ENCODE data around the gene ZSWIM8.
A peak's percentile ranks its signal among the peaks of the same experiment; 100 is the strongest.
"Not testable (repeated sequence)": the region's sequence is repeated elsewhere in the genome, so short reads cannot be mapped to it uniquely, and the experiment has no call there.

ZSWIM8 gene

DNA sequence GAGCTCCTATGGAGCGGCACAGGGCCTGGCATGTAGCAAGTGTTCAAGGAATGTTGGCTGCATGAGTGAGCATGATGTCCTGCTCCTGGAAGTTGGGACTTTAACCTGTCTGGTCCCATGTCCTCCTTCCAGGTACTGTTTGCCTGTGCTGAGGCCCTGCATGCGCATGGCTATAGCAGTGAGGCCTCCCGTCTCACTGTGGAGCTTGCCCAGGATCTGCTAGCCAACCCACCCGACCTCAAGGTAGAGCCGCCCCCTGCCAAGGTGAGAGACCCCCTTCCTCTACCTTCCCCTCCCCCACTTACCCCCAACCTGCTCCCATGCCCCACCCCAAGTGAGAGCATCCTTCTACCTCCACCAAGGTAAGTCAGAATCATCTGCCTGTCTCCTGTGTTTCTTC, 8.1 kb downstream of the ZSWIM8 start:
- H3K4me1 ChIP-seq (ENCODE audit: control insufficient read depth, insufficient read depth, low read length) = no peaks in the 10 kb centered on the region
- TF ChIP-seq WT1 (tag by site-specific recombination; IDR thresholded peaks at IDR 0.05) (no peak), ZNF37A (tag by site-specific recombination; IDR thresholded peaks at IDR 0.05) (no peak), ZNF133 (tag by site-specific recombination; IDR thresholded peaks at IDR 0.05) (no peak), ZNF404 (tag by site-specific recombination; IDR thresholded peaks at IDR 0.05) (no peak), ZNF843 (tag by site-specific recombination; IDR thresholded peaks at IDR 0.05) (no peak)
- TF ChIP-seq, protein P1, sequence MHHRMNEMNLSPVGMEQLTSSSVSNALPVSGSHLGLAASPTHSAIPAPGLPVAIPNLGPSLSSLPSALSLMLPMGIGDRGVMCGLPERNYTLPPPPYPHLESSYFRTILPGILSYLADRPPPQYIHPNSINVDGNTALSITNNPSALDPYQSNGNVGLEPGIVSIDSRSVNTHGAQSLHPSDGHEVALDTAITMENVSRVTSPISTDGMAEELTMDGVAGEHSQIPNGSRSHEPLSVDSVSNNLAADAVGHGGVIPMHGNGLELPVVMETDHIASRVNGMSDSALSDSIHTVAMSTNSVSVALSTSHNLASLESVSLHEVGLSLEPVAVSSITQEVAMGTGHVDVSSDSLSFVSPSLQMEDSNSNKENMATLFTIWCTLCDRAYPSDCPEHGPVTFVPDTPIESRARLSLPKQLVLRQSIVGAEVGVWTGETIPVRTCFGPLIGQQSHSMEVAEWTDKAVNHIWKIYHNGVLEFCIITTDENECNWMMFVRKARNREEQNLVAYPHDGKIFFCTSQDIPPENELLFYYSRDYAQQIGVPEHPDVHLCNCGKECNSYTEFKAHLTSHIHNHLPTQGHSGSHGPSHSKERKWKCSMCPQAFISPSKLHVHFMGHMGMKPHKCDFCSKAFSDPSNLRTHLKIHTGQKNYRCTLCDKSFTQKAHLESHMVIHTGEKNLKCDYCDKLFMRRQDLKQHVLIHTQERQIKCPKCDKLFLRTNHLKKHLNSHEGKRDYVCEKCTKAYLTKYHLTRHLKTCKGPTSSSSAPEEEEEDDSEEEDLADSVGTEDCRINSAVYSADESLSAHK (tag by site-specific recombination; IDR thresholded peaks at IDR 0.05) = no peak
- no peak overlapping the region for H3K4me3 ChIP-seq (ENCODE audit: low read depth, low read length)
- ChIA-PET CTCF (no interaction called here), POLR2A (interaction anchor here (1.1 kb wide), 2 partner anchors 12 to 13 kb away, joined by 3 read pairs; partner anchors contain the start of gene CHCHD1)
- peaks cover 16 to 96% of the 10 kb centered on the region in 2 experiments for H3K36me3 ChIP-seq (ENCODE audit: control insufficient read depth in 2 of 2, insufficient read depth in 1 of 2, low read length in 2 of 2)
- no peaks in the 10 kb centered on the region for H3K9me3 ChIP-seq (ENCODE audit: control insufficient read depth, insufficient read depth, low read depth, low read length)
- no peak overlapping the region for H3K27ac ChIP-seq (ENCODE audit: extremely low read depth, low read depth, low read length)

DNA sequence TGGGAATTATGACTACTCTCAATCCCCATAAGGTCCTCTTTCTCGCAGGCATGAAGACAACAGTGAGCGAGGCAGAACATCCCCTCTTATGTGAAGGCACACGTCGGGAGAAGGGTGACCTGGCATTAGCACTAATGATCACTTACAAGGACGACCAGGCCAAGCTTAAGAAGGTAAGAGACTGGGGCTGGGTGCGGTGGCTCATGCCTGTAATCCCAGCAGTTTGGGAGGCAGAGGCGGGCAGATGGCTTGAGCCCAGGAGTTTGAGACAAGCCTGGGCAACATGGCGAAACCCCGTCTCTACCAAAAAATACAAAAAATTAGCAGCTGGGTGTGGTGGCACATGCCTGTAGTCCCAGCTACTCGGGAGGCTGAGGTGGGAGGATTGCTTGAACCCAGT, 10.1 kb downstream of the ZSWIM8 start:
- not testable (repeated sequence) for H3K4me1 ChIP-seq (ENCODE audit: control insufficient read depth, insufficient read depth, low read length); H3K4me3 ChIP-seq (ENCODE audit: low read depth, low read length); H3K27ac ChIP-seq (ENCODE audit: extremely low read depth, low read depth, low read length); H3K9me3 ChIP-seq (ENCODE audit: control insufficient read depth, insufficient read depth, low read depth, low read length)
- POLR2A ChIA-PET = interaction anchor here (0.6 to 1.8 kb wide), 3 partner anchors 9 to 698 kb away, joined by 3 to 5 read pairs (median 5); no protein-coding TSS in a partner anchor
- CTCF ChIA-PET = interaction anchor here (0.5 to 0.7 kb wide), 2 partner anchors 16 to 298 kb away, joined by 5 to 6 read pairs; no protein-coding TSS in a partner anchor
- peaks cover 16 to 97% of the 10 kb centered on the region in 2 experiments for H3K36me3 ChIP-seq (ENCODE audit: control insufficient read depth in 2 of 2, insufficient read depth in 1 of 2, low read length in 2 of 2)

DNA sequence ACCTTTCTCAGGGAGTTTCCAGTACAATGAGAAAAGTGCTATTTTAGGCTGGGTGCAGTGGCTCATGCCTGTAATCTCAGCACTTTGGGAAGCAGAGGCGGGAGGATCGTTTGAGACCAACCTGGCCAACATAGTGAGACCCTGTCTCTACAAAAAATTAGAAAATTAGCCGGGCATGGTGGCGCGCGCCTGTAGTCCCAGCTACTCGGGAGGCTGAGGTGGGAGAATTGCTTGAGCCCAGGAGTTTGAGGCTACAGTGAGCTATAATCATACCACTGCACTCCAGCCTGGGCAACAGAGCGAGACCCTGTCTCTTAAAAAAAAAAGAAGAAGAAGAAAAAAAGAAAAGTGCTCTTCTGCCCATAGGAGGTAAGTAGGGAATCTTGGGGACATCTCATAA, 10.6 kb downstream of the ZSWIM8 start:
- H3K36me3 ChIP-seq (ENCODE audit: control insufficient read depth in 2 of 2, insufficient read depth in 1 of 2, low read length in 2 of 2) = peaks cover 16 to 98% of the 10 kb centered on the region in 2 experiments
- not testable (repeated sequence) for H3K9me3 ChIP-seq (ENCODE audit: control insufficient read depth, insufficient read depth, low read depth, low read length); H3K4me1 ChIP-seq (ENCODE audit: control insufficient read depth, insufficient read depth, low read length); H3K4me3 ChIP-seq (ENCODE audit: low read depth, low read length); H3K27ac ChIP-seq (ENCODE audit: extremely low read depth, low read depth, low read length)
- ChIA-PET CTCF (interaction anchor here (0.7 kb wide), 2 partner anchors 54 to 298 kb away, joined by 3 to 6 read pairs; no protein-coding TSS in a partner anchor), POLR2A (interaction anchor here (1.0 to 1.8 kb wide), 3 partner anchors 9 to 15 kb away, joined by 3 to 5 read pairs (median 5); no protein-coding TSS in a partner anchor)
- TF ChIP-seq ZNF121 (tag by site-specific recombination; IDR thresholded peaks at IDR 0.05) = peak; percentile 85

DNA sequence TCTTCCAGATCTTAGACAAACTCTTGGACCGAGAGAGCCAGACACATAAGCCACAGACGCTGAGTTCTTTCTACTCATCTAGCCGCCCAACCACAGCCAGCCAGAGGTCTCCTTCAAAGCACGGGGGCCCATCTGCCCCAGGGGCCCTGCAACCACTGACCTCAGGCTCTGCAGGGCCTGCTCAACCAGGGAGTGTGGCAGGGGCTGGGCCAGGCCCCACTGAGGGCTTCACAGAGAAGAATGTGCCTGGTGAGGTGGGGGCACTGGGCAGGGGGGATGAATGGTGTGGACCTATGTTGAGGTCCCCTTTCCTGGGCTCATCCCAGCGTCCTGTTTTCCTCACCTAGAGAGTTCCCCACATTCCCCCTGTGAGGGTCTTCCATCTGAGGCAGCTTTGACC, 11.4 kb downstream of the ZSWIM8 start:
- POLR2A ChIA-PET = interaction anchor here (1.4 kb wide), 1 partner anchor 13 kb away, joined by 3 read pairs; no protein-coding TSS in a partner anchor
- H3K36me3 ChIP-seq (ENCODE audit: control insufficient read depth in 2 of 2, insufficient read depth in 1 of 2, low read length in 2 of 2) = peaks cover 16 to 98% of the 10 kb centered on the region in 2 experiments
- no peak for TF ChIP-seq SETDB1 (IDR thresholded peaks at IDR 0.05; ENCODE audit: insufficient read length, low read length)
- TF ChIP-seq ZNF530 (tag by site-specific recombination; IDR thresholded peaks at IDR 0.05; ENCODE audit: low read depth) = no peak
- no peak for TF ChIP-seq ZNF24 (tag by site-specific recombination; IDR thresholded peaks at IDR 0.05)
- no peak for TF ChIP-seq ZNF114 (tag by site-specific recombination; IDR thresholded peaks at IDR 0.05)
- no peak for TF ChIP-seq OVOL3 (tag by site-specific recombination; IDR thresholded peaks at IDR 0.05)
- TF ChIP-seq, protein P2, sequence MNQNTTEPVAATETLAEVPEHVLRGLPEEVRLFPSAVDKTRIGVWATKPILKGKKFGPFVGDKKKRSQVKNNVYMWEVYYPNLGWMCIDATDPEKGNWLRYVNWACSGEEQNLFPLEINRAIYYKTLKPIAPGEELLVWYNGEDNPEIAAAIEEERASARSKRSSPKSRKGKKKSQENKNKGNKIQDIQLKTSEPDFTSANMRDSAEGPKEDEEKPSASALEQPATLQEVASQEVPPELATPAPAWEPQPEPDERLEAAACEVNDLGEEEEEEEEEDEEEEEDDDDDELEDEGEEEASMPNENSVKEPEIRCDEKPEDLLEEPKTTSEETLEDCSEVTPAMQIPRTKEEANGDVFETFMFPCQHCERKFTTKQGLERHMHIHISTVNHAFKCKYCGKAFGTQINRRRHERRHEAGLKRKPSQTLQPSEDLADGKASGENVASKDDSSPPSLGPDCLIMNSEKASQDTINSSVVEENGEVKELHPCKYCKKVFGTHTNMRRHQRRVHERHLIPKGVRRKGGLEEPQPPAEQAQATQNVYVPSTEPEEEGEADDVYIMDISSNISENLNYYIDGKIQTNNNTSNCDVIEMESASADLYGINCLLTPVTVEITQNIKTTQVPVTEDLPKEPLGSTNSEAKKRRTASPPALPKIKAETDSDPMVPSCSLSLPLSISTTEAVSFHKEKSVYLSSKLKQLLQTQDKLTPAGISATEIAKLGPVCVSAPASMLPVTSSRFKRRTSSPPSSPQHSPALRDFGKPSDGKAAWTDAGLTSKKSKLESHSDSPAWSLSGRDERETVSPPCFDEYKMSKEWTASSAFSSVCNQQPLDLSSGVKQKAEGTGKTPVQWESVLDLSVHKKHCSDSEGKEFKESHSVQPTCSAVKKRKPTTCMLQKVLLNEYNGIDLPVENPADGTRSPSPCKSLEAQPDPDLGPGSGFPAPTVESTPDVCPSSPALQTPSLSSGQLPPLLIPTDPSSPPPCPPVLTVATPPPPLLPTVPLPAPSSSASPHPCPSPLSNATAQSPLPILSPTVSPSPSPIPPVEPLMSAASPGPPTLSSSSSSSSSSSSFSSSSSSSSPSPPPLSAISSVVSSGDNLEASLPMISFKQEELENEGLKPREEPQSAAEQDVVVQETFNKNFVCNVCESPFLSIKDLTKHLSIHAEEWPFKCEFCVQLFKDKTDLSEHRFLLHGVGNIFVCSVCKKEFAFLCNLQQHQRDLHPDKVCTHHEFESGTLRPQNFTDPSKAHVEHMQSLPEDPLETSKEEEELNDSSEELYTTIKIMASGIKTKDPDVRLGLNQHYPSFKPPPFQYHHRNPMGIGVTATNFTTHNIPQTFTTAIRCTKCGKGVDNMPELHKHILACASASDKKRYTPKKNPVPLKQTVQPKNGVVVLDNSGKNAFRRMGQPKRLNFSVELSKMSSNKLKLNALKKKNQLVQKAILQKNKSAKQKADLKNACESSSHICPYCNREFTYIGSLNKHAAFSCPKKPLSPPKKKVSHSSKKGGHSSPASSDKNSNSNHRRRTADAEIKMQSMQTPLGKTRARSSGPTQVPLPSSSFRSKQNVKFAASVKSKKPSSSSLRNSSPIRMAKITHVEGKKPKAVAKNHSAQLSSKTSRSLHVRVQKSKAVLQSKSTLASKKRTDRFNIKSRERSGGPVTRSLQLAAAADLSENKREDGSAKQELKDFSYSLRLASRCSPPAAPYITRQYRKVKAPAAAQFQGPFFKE (tag by site-specific recombination; IDR thresholded peaks at IDR 0.05; ENCODE audit: borderline replicate concordance) = no peak
- no peak for TF ChIP-seq ZSCAN30 (tag by site-specific recombination; IDR thresholded peaks at IDR 0.05)
- no peak for TF ChIP-seq GLIS2 (tag by site-specific recombination; IDR thresholded peaks at IDR 0.05)
- TF ChIP-seq, protein P3, sequence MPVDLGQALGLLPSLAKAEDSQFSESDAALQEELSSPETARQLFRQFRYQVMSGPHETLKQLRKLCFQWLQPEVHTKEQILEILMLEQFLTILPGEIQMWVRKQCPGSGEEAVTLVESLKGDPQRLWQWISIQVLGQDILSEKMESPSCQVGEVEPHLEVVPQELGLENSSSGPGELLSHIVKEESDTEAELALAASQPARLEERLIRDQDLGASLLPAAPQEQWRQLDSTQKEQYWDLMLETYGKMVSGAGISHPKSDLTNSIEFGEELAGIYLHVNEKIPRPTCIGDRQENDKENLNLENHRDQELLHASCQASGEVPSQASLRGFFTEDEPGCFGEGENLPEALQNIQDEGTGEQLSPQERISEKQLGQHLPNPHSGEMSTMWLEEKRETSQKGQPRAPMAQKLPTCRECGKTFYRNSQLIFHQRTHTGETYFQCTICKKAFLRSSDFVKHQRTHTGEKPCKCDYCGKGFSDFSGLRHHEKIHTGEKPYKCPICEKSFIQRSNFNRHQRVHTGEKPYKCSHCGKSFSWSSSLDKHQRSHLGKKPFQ (tag by site-specific recombination; IDR thresholded peaks at IDR 0.05) = no peak
- no peak for TF ChIP-seq FEZF1 (tag by site-specific recombination; IDR thresholded peaks at IDR 0.05)
- TF ChIP-seq ZNF394 (tag by site-specific recombination; IDR thresholded peaks at IDR 0.05; ENCODE audit: borderline replicate concordance) = no peak
- TF ChIP-seq ZNF707 (tag by site-specific recombination; IDR thresholded peaks at IDR 0.05) = no peak

More for the DNA sequence above, 11.4 kb downstream of the ZSWIM8 start:
- H3K4me1 ChIP-seq (ENCODE audit: control insufficient read depth, insufficient read depth, low read length) = no peaks in the 10 kb centered on the region
- H3K27ac ChIP-seq (ENCODE audit: extremely low read depth, low read depth, low read length) = no peak overlapping the region
- no peak overlapping the region for H3K4me3 ChIP-seq (ENCODE audit: low read depth, low read length)
- no peaks in the 10 kb centered on the region for H3K9me3 ChIP-seq (ENCODE audit: control insufficient read depth, insufficient read depth, low read depth, low read length)
- CTCF ChIA-PET = interaction anchor here (0.7 kb wide), 1 partner anchor 55 kb away, joined by 3 read pairs; no protein-coding TSS in a partner anchor

All from HEK293 (cell line).